CD1c-positive myeloid dendritic cell (primary cell): ENCODE results near the gene CELF2.

Experiments
- DNase-seq: peaks from one replicate; pipeline ENCODE4 v3.0.0-alpha.2; 2016; ENCODE audit errors: extremely low spot score

CELF2 gene

DNA sequence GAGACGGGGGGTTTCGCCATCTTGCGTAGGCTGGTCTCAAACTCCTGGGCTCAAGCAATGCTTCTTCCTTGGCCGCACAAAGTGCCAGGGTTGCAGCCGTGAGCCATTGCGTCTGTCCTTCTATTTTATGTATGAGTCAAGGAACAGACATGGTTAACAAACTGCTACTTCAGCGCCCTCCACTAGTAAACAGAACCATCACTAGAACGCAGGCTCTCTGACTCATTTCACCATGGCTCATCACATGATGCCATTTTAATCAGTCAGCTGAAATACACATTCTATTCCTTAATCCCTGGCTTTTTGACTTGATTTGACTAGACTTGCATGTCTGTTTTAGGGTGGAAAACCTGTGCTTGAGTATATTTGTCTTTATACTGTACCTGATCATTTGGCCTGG is 41.3 kb downstream of the CELF2 start:
- DNase-seq: no peak

DNA sequence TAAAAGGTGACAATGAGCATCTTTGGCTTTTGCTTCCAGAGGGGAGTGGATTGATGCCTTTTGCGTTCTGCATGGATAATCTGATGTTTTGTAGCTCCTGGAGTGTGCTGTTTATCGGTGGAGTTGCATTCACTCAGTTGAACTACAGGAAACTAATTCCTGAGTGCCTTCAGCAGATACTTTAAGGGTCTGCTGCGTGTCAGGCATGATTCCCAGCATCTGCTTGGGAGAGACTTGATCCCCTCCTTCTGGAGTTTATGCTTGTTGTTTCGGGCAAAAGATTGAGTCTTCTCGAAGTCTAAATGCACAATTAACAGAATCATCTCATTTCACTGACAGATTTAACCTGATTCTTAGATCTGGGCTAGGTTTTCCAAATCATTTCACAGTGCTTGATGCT is 46.2 kb downstream of the CELF2 start:
- no peak for DNase-seq

DNA sequence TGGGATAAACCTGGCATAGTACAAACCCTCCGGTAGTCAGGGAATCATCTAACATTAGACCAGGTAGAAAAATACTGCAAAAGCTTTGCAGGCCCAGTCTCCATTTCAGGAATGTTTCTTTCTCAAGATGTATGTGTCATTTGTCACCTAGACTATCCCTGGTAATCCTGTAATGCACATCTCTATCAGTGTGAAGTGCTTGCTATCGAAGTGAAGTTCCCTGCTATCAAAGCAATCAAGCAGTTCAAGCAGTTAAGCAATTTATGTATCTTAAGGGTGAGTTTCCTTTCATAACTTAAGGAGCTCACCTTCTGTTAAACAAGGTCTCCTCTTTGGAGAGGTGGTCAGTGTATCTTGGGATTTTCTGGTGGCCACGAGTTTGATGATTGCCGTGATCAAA is 47.2 kb downstream of the CELF2 start:
- DNase-seq: no peak

DNA sequence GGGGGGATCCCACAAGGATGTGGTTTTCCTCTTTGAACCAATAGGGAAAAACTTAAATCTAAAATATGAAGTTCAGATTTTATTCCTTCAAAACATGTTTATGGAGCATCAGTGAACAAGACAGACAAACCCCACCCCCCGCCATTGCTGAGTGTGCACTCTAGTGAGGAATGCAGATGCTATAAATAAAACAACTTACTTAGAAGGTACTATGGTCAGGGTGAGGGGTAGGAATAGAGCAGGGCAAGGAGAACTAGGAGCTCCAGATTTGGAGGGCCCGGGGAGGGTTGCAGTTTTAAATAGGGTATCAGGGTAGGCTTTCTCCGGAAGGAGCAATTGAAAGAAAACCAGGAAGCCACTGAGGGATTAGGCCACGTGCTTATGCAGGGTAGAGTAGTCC is 47.9 kb downstream of the CELF2 start:
- no peak for DNase-seq

DNA sequence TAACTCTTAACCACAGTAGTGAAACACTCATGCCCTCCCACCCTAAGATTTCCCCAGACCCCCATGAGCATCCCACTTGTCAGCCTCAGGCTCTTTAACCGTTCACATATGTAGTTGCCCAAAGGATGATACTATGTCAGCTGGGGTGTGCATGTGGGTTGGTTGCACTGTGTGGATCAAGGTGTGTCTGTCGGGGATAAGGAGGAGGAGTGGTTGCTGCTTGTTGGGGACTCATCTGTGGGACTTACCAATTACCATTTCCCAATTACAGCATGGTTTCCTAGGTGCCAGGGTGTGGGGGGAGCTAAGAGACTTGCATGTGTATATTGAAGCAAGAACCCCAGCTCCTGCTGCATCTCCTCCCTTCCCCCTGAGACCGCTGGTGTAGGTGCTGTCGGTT is 48.8 kb downstream of the CELF2 start:
- DNase-seq: no peak

DNA sequence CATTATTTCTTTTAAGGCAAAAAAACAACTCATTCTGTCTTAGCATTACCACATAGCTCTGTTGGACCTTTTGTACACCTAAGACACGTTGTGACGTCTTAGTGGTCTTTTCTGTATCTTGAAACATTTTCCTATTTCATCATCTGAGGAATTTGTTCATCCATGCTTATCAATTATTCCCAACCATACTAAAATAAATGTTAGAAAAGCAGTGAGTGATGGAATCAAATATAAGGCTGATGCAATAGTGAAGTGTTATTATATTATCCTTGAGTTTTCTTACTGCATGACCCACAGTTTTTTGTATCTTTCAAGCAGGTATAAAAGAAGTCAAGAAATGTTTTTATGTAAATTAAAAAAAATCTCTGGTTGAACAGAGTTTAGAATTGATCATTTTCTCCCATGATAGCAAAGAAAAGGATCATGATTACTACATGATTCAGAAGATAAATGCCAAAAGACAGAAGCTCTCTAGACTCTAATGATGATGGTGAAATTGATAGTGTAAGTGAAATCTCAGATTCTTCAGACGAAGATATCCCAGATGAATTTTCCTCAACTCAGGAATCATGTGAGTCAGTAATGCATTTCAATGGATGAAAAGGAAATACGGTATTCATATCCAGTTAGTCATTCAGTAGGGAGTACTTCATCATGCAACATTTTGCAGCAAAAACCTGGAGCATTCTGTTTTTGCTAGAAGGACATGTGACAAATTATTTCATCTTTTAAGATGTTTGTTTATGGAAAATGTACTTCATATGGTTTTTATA is 51.4 kb downstream of the CELF2 start:
- DNase-seq: no peak

DNA sequence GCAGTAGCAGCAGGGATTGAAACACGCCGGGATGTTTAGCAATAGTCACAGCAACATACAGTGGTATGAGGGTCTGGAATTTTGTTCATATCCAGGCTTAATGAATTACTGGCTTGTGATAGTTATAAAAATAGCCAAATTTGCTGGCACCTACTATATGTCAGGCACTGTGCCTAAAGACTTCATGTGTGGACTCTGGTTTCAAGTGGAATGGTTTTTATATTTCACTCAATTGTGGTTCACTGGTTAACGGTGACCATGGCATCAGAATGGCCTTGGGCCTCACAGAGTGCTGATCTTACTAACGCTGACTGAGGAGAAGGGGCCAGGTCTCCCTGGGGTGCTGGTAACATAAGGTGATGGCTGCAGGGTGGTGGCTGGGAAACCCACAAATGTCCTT is 55.7 kb downstream of the CELF2 start:
- no peak for DNase-seq

DNA sequence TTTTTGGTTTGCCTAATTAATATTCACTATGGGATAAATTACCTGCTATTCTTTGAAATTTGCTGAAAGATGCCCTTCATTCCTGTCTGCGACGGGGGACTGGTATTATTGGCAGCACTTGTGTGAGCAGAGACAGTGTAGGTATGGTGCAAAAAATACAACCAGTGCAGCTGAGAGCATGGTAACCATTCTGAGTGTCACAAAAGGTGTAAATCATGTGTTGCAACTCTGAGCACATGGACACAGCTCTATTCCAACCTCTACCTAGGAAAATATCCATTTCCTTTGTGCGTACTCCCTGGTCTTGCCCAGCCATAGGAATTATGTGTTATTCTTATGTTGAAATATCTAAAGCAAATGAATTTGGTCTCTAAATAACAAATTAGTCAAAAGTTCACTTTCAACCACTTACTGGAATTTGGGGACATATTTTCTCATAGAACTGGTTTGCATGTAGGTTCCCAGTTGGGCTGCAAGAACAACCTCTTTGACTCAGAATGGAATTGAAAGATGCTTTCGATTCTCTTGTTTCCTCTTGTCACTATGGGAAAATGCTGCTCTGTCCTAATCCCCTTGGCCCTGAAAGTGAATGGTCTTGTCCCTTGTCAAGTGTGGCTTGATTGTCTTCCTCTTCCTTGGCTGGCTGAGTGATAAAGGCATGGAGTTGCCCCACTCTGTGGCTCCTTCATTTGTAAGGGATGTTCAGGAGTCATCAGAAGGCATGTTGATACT is 57.0 kb downstream of the CELF2 start:
- DNase-seq: no peak

DNA sequence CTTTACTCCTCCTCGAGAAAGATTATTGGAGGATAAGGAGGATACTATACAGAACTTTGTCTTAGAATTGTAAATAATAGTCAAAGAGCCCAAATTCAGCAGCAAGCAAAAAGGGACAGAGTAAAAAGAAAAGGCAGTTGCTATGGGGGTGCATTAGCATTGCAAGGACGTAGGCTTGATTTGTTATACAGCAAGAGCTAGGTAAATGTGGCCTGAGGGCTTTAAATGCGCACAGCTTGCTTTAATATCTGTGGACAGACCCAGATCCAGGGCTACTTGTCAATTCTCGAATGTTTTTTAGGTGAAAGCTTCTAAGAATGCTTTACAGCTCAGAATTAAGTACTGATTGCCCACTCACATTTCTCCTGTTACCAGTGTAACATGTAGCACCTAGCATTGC is 58.5 kb downstream of the CELF2 start:
- no peak for DNase-seq

DNA sequence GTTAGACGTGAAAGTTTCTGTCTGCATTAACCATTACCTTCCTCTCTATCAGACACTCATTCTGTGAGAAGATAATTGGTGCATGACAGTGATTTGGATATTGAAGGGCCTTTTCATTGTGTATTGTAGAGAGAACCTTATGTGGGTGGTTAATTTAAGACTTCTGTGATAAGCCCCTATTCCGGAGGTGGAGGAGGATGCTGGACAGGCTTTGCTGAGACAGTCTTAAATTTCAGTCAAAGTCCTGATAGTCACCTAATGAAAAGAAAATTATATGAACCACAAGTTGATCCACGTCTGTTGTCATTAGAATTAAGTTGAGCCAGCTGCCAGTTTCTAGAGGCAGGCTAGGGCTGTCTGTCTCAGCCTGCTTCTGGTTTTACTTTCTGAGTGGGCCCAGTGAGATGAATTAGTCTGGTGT is 62.9 kb downstream of the CELF2 start:
- DNase-seq: no peak

DNA sequence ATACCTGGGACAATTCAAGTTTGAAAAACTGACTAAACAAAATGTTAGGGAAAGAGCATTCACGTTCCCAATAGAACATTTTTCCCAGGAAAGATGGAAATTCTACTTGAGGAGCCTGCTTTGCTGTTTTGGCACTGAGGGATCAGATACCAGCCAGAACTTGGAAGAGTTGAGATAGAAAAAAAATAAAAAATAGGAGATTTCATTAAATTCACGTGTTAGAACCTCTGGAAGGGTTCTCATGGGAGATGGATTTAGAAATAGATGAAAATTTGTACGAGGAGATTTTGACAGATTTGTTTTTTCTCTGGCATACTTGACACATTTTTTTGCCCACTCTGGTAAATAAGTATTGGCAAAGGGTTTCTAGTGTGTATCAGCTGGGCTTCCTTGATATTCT is 63.7 kb downstream of the CELF2 start:
- DNase-seq: no peak

DNA sequence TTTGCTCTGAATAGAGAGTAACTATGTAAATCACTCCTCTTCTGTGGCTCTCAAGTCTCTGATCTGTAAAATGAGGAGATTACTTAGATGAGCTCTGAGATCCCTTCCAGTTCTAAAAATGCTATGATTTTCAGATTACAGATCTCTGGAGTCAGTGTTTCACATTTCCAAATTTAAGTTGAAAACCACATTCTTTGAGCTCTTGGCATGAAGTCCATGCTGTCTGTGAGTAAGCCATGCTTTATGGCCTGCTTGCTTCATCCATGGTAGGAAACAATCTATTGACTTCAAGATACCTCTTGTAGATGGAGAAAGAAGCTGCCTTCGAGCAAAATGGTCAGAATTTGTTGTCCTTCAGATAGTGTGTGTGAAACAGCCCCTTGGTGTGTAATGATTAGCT is 64.9 kb downstream of the CELF2 start:
- no peak for DNase-seq

DNA sequence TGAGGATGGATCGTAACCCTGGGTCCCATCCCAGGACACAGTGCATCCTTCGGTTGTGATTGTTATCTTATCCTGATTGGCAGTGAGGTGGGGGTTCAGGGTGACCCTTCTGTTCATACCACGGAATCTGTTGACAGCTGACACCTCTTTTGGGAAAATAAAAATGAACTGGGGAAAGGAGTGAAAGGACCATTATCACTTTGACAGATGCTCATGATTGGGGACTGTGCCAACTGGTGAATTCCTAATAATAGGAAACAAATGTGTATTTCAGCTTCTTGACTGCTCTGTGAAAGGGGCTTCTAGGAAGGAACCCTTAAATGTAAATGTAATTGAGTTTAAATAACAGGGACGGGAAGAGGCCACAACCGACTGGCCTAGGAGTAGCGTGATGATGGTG is 65.4 kb downstream of the CELF2 start:
- DNase-seq: no peak

DNA sequence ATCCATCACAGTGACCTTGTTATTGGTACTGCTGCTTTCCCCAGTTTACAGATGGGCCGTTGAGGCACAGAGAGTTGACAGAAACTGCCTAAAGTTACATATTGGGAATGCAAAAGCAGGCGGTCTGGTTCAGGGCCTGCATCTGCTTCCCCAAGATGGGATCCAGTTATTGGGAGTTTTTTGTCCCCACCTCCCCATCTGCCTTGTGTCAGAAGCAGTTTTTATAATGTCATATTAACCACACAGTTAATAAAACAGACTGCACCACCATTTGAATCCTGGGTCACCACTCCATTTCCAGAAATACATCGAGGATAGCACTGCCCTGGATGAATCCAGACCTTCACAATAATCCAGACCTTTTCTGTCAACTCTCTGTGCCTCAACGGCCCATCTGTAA is 67.9 kb downstream of the CELF2 start:
- no peak for DNase-seq

DNA sequence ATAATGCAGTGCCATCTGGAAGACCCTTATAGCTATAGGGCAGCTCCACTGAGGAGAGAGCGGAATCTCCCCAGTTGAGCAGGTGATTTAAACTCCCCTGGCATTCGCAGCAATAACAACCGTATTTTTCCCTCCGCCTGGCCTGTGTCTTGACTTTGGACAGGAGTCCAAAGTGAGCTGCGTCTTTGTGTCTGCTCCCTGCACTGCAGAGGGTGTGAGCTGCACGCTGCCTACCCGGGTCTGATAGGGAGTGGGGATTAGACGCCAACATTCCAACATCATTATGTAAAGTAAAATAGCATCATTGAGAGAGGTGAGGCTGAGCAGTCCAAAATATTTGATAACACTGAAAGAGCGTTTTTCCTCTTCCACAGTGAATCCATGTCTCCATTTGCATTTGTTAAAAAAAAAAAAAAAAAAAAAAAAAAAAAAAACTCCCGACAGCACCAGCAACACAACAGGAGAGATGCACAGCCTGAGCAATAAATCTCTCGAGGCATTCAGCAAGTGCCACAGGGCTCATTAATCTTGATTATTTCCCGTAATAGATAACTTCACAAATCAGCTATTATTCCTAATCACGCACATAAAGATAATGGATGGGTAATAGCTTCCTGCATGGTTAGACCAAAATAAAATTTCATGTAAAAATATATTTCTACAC is 68.6 kb downstream of the CELF2 start:
- no peak for DNase-seq

DNA sequence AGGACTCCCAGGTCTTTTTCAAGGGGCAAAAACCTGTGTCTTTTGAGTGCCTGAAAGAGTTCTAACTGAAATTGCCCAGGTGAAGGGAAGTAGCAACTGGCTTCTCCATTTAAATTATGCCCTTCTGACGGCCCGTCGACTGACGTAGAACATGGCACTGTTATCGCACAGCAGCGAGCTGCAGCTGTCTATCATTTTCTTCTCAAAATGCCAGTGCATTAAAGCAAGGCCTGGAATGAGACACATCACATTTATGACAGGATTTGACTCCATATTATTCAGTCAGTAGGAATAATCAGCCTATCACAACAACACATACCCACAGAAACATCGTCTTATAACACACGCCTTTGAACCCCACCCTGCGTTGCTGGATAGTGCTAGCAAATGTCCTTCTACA is 69.7 kb downstream of the CELF2 start:
- DNase-seq: no peak

DNA sequence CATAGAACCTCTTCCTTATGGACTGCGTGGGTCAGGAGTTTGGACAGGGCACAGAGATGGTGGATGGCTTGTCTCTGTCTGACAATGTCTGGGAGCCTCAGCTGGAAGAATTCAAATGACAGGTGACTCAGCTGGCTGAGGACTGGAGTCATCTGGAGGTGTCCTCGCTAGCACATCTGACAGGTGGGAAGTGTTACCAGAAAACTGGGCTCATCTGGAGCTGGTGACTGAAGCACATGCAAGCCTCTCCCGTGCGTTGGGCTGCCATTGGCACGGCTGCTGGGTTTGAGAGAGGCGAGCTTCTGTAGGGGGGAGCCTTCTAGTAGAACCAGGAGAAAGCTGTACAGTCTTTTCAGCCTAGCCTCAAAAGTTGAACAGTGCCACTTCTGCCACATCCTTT is 71.0 kb downstream of the CELF2 start:
- no peak for DNase-seq

DNA sequence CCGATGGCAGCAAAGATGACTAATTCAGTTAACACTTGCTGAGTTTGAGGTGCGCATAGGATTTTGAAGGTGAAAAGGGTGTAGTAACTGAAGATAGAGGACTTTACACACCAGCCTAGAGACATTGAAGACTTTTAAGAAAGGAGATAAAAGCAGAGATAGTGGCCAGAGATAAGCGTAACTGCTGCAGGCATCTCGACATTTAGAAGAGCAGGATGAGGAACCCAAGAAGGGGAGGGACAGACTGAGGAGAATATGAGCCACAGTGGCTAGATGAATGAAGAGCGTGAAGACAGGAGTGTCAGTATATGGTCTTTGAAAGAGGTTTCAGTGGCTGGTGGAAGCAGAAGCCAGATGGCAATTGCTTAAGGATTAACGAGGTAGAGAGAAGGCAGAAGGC is 71.6 kb downstream of the CELF2 start:
- DNase-seq: no peak

DNA sequence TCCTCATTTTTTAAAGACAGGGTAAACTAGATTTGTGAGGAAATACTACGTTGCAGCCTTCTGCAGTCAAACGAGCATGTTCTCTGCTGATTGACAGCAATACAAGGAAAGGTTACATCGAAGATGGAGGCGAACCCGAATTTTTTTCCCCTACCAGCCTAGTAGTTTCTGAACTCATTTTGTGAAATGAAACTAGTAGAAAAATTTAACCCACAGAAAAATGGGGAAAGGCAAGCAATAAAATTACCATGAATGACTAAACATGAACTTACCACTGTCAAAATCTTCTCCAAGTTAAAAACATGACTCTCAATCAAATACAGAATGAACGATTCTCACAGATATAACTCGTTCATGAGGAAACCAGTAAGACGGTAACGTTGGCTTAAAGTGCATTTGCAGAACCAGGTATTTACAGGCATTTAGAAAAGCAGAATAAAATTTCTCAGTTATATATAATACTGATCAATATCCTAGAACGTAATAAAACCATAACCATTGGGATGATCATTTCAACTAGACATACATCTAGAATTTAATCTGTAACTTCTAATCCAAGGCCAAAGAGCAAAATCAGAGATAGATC is 73.9 kb downstream of the CELF2 start:
- no peak for DNase-seq

DNA sequence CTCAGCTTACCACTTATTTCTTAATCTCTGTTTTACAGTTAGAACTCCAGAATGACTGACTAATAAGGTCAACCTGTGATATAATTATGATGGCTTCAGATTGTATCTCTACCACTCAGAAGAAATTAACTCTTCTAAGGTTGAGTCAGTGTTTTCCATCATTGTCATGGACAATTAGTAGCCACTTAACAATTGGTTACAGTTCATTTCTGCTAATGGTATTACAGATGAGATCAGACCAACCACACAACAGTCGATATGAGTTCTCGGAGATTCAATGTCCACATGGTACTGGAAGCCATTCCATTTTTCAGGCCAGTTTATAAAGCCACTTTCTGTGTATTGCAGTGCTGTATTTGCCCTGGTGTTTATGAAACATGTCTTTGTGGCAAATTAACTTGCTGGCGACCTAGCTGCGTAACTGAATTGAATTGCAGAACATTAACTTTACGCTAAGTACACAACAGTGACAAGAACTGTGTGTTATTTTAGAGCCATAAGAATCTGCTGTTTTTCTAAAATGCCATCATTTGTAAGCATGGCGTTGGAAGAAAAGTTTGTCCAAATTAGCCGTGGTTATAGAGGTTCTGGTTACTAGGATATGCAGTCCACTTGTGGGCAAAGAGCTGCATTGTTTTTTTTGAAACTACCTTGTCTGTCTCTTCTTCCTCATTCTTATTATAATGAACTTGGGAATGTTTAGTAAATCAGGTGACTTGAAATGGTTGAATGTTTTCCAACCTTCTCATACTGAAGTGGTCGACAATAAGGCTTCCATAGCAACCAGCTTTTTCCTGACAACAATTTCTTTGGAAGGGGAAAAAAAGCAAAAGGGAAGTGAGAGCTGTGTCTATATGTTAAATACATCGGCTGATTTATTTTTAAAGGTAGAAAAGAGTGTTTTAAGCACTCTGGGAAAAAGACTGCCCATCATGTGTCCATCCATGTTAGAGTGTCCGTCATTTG is 76.4 kb downstream of the CELF2 start:
- no peak for DNase-seq

DNA sequence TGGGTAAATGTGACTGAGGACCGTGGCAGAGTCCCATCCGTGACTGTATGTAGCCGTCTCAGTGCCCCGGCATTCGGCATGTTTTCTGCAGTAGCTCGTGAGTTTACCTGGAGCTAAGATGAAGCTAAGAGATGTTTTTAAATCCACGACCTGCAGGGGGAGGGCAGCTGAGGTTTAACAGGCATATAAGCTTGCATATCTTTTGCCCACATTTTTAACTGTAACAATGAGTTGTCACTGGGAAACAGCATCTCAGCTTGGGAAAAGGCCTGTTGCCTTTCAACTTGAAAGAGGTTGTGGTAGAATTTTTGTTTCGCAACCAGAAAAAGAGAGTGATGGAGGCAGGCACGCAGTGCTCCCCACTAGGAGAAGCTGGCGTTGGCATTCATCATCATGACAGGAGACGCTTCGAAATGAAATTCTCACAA is 77.7 kb downstream of the CELF2 start:
- DNase-seq: no peak
